Measurements from ENCODE around the gene VTI1A. TPM values are rescaled to one million over a fixed set of nuclear protein-coding genes. Genes with fewer than 3 reads are reported as not detected.

The VTI1A gene
- total RNA-seq, 1 experiment from 2014 or later = 61.7 TPM

- DNase-seq = no peak
Observed at GRCh38 chr10:112557197-112557596, 110.2 kb downstream of the VTI1A start.

GRCh38 chr10:112558476-112559142 lies 111.6 kb downstream of the VTI1A start:
- no peak overlapping the region for H3K27ac ChIP-seq (ENCODE audit: low read length)
- H3K4me1 ChIP-seq (ENCODE audit: low read length) = no peaks in the 10 kb centered on the region
- H3K79me2 ChIP-seq (ENCODE audit: low read length) = no peaks in the 10 kb centered on the region
- no peaks in the 10 kb centered on the region for H4K20me1 ChIP-seq (ENCODE audit: insufficient read depth, low read depth, low read length)
- no peaks in the 10 kb centered on the region for H3K9me2 ChIP-seq (replicated peaks; ENCODE audit: insufficient read depth, low read length)
- H3K36me3 ChIP-seq (ENCODE audit: insufficient read depth, low read length) = no peaks in the 10 kb centered on the region
- no peak overlapping the region for H2AFZ ChIP-seq (ENCODE audit: low read length)
- no peak for DNase-seq
- H3K4me3 ChIP-seq (ENCODE audit: low read length) = no peak overlapping the region
- H3K4me2 ChIP-seq (ENCODE audit: low read depth, low read length, poor library complexity, severe bottlenecking) = no peak overlapping the region
- no peak overlapping the region for H3K9ac ChIP-seq (ENCODE audit: low read length)
- no peaks in the 10 kb centered on the region for H3K9me3 ChIP-seq (ENCODE audit: low read length)
- no peaks in the 10 kb centered on the region for H3K27me3 ChIP-seq (ENCODE audit: low read length)

More at GRCh38 chr10:112557197-112557596, 110.2 kb downstream of the VTI1A start:
- H3K27me3 ChIP-seq (ENCODE audit: low read length) = no peaks in the 10 kb centered on the region
- H3K9me3 ChIP-seq (ENCODE audit: low read length) = no peaks in the 10 kb centered on the region
- H3K4me2 ChIP-seq (ENCODE audit: low read depth, low read length, poor library complexity, severe bottlenecking) = no peak overlapping the region
- H3K79me2 ChIP-seq (ENCODE audit: low read length) = no peaks in the 10 kb centered on the region
- H3K9ac ChIP-seq (ENCODE audit: low read length) = no peak overlapping the region
- no peaks in the 10 kb centered on the region for H3K36me3 ChIP-seq (ENCODE audit: insufficient read depth, low read length)
- no peaks in the 10 kb centered on the region for H3K9me2 ChIP-seq (replicated peaks; ENCODE audit: insufficient read depth, low read length)
- H4K20me1 ChIP-seq (ENCODE audit: insufficient read depth, low read depth, low read length) = no peaks in the 10 kb centered on the region
- no peaks in the 10 kb centered on the region; the same call in 1 of the 2 replicates for H3K4me1 ChIP-seq (ENCODE audit: low read length)
- no peak overlapping the region for H2AFZ ChIP-seq (ENCODE audit: low read length)
- no peak overlapping the region for H3K27ac ChIP-seq (ENCODE audit: low read length)
- H3K4me3 ChIP-seq (ENCODE audit: low read length) = no peak overlapping the region

- Histone ChIP-seq H3K9me3 (ENCODE audit: low read length) (no peaks in the 10 kb centered on the region), H3K79me2 (ENCODE audit: low read length) (no peaks in the 10 kb centered on the region), H3K27ac (ENCODE audit: low read length) (no peak overlapping the region), H3K36me3 (ENCODE audit: insufficient read depth, low read length) (no peaks in the 10 kb centered on the region), H3K27me3 (ENCODE audit: low read length) (no peaks in the 10 kb centered on the region), H3K4me2 (ENCODE audit: low read depth, low read length, poor library complexity, severe bottlenecking) (no peak overlapping the region), H2AFZ (ENCODE audit: low read length) (no peak overlapping the region), H3K9me2 (replicated peaks; ENCODE audit: insufficient read depth, low read length) (no peaks in the 10 kb centered on the region), H4K20me1 (ENCODE audit: insufficient read depth, low read depth, low read length) (no peaks in the 10 kb centered on the region), H3K4me1 (ENCODE audit: low read length) (no peaks in the 10 kb centered on the region), H3K9ac (ENCODE audit: low read length) (no peak overlapping the region), H3K4me3 (ENCODE audit: low read length) (no peak overlapping the region)
- DNase-seq = no peak
Observed at GRCh38 chr10:112559349-112559748, 112.3 kb downstream of the VTI1A start.

GRCh38 chr10:112562122-112562521 lies 115.1 kb downstream of the VTI1A start:
- Histone ChIP-seq H3K9me2 (replicated peaks; ENCODE audit: insufficient read depth, low read length) (no peaks in the 10 kb centered on the region), H3K27me3 (ENCODE audit: low read length) (no peaks in the 10 kb centered on the region), H3K4me2 (ENCODE audit: low read depth, low read length, poor library complexity, severe bottlenecking) (no peak overlapping the region), H3K4me3 (ENCODE audit: low read length) (no peak overlapping the region), H3K36me3 (ENCODE audit: insufficient read depth, low read length) (no peaks in the 10 kb centered on the region), H4K20me1 (ENCODE audit: insufficient read depth, low read depth, low read length) (no peaks in the 10 kb centered on the region), H3K79me2 (ENCODE audit: low read length) (no peaks in the 10 kb centered on the region), H3K9me3 (ENCODE audit: low read length) (no peaks in the 10 kb centered on the region), H3K9ac (ENCODE audit: low read length) (no peak overlapping the region), H3K27ac (ENCODE audit: low read length) (no peak overlapping the region), H2AFZ (ENCODE audit: low read length) (no peak overlapping the region), H3K4me1 (ENCODE audit: low read length) (peaks cover 2% of the 10 kb centered on the region; the same call in 1 of the 2 replicates)
- no peak for DNase-seq

- no peak overlapping the region for H3K27ac ChIP-seq (ENCODE audit: low read length)
- H3K36me3 ChIP-seq (ENCODE audit: insufficient read depth, low read length) = no peaks in the 10 kb centered on the region
- H2AFZ ChIP-seq (ENCODE audit: low read length) = no peak overlapping the region
- no peaks in the 10 kb centered on the region for H4K20me1 ChIP-seq (ENCODE audit: insufficient read depth, low read depth, low read length)
- no peak overlapping the region for H3K9ac ChIP-seq (ENCODE audit: low read length)
- no peaks in the 10 kb centered on the region for H3K9me2 ChIP-seq (replicated peaks; ENCODE audit: insufficient read depth, low read length)
- H3K27me3 ChIP-seq (ENCODE audit: low read length) = no peaks in the 10 kb centered on the region
- no peak for DNase-seq
- H3K9me3 ChIP-seq (ENCODE audit: low read length) = no peaks in the 10 kb centered on the region
- H3K4me2 ChIP-seq (ENCODE audit: low read depth, low read length, poor library complexity, severe bottlenecking) = no peak overlapping the region
- H3K4me1 ChIP-seq (ENCODE audit: low read length) = peaks cover 2% of the 10 kb centered on the region; the same call in 1 of the 2 replicates
- no peaks in the 10 kb centered on the region for H3K79me2 ChIP-seq (ENCODE audit: low read length)
- no peak overlapping the region for H3K4me3 ChIP-seq (ENCODE audit: low read length)
Observed at GRCh38 chr10:112562809-112563663, 116.0 kb downstream of the VTI1A start.

- H2AFZ ChIP-seq (ENCODE audit: low read length) = no peak overlapping the region
- no peak overlapping the region for H3K4me3 ChIP-seq (ENCODE audit: low read length)
- H3K79me2 ChIP-seq (ENCODE audit: low read length) = no peaks in the 10 kb centered on the region
- no peaks in the 10 kb centered on the region for H3K9me3 ChIP-seq (ENCODE audit: low read length)
- no peak overlapping the region for H3K9ac ChIP-seq (ENCODE audit: low read length)
- no peaks in the 10 kb centered on the region for H3K36me3 ChIP-seq (ENCODE audit: insufficient read depth, low read length)
- no peak overlapping the region for H3K27ac ChIP-seq (ENCODE audit: low read length)
- H3K9me2 ChIP-seq (replicated peaks; ENCODE audit: insufficient read depth, low read length) = no peaks in the 10 kb centered on the region
- no peaks in the 10 kb centered on the region for H3K27me3 ChIP-seq (ENCODE audit: low read length)
- no peak for DNase-seq
- H4K20me1 ChIP-seq (ENCODE audit: insufficient read depth, low read depth, low read length) = no peaks in the 10 kb centered on the region
- H3K4me2 ChIP-seq (ENCODE audit: low read depth, low read length, poor library complexity, severe bottlenecking) = no peak overlapping the region
- peaks cover 6% of the 10 kb centered on the region for H3K4me1 ChIP-seq (ENCODE audit: low read length)
Observed at GRCh38 chr10:112564337-112564736, 117.3 kb downstream of the VTI1A start.

- no peak overlapping the region for H3K27ac ChIP-seq (ENCODE audit: low read length)
- no peaks in the 10 kb centered on the region for H3K79me2 ChIP-seq (ENCODE audit: low read length)
- H3K36me3 ChIP-seq (ENCODE audit: insufficient read depth, low read length) = no peaks in the 10 kb centered on the region
Observed at GRCh38 chr10:112565434-112566053, 118.5 kb downstream of the VTI1A start.

GRCh38 chr10:112570585-112570984 lies 123.6 kb downstream of the VTI1A start:
- Histone ChIP-seq H3K79me2 (ENCODE audit: low read length) (no peaks in the 10 kb centered on the region), H3K4me1 (ENCODE audit: low read length) (peaks cover 6% of the 10 kb centered on the region), H3K4me2 (ENCODE audit: low read depth, low read length, poor library complexity, severe bottlenecking) (no peak overlapping the region), H3K9me3 (ENCODE audit: low read length) (no peaks in the 10 kb centered on the region), H3K9me2 (replicated peaks; ENCODE audit: insufficient read depth, low read length) (no peaks in the 10 kb centered on the region), H4K20me1 (ENCODE audit: insufficient read depth, low read depth, low read length) (no peaks in the 10 kb centered on the region), H3K27ac (ENCODE audit: low read length) (no peak overlapping the region), H3K4me3 (ENCODE audit: low read length) (no peak overlapping the region), H3K36me3 (ENCODE audit: insufficient read depth, low read length) (no peaks in the 10 kb centered on the region), H2AFZ (ENCODE audit: low read length) (no peak overlapping the region), H3K27me3 (ENCODE audit: low read length) (no peaks in the 10 kb centered on the region), H3K9ac (ENCODE audit: low read length) (no peak overlapping the region)
- DNase-seq = no peak

More at GRCh38 chr10:112565434-112566053, 118.5 kb downstream of the VTI1A start:
- Histone ChIP-seq H3K4me3 (ENCODE audit: low read length) (no peak overlapping the region), H2AFZ (ENCODE audit: low read length) (no peak overlapping the region), H3K9ac (ENCODE audit: low read length) (no peak overlapping the region), H3K9me3 (ENCODE audit: low read length) (no peaks in the 10 kb centered on the region), H3K4me1 (ENCODE audit: low read length) (peaks cover 9% of the 10 kb centered on the region), H3K4me2 (ENCODE audit: low read depth, low read length, poor library complexity, severe bottlenecking) (no peak overlapping the region), H3K9me2 (replicated peaks; ENCODE audit: insufficient read depth, low read length) (no peaks in the 10 kb centered on the region), H4K20me1 (ENCODE audit: insufficient read depth, low read depth, low read length) (no peaks in the 10 kb centered on the region), H3K27me3 (ENCODE audit: low read length) (no peaks in the 10 kb centered on the region)
- DNase-seq = peak; percentile 87
